K562 (cell line): ENCODE data around the gene PSD2.

Experiments used
- ZNF143 ChIP-seq: sonication (generic); formaldehyde crosslinking; IDR thresholded peaks from 2 replicates; pipeline ENCODE4 v1.9.0; 2022; ENCODE audit warnings: mild to moderate bottlenecking, missing genetic modification reagents
- TF ChIP-seq, protein P1 (sequence below), 2 experiments: fragments of 450-650 bp; IDR thresholded peaks; 2 replicates each; pipeline ENCODE4 v1.6.1; 2016
- TF ChIP-seq, protein P2 (sequence below), 3 experiments: IDR thresholded peaks in 2 of 3; conservative IDR thresholded peaks in 1 of 3; 2 replicates each; pipeline ENCODE4 v1.5.1; 2011 to 2012; ENCODE audit warnings: low read length in 3 of 3, mild to moderate bottlenecking in 3 of 3, control low read depth in 2 of 3, improper control_type of control experiment in 1 of 3, inconsistent platforms in 1 of 3, low read depth in 1 of 3, mixed read lengths in 1 of 3, moderate library complexity in 1 of 3; ENCODE audit not compliant: insufficient read depth in 2 of 3

DNA sequence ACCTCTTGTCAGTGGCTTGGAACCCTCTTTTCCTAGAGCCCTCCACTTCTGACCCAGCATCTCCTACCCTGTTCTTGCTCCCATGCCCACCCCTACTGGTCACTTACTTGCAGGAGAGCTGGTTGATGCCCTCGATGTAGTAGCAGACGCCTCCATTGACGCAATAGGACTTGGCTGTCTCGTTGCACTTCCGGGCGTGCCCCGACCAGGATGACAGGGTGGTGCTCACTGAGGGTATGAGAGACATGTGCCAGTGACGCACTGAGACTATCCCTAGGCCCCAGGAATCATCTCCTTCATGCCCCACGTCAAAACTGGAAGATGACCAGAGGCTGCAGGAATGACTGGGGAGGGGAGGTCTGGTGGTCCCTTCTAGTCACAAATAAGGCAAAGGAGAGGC lies 76.0 kb downstream of the PSD2 start:
- TF ChIP-seq, protein P1, sequence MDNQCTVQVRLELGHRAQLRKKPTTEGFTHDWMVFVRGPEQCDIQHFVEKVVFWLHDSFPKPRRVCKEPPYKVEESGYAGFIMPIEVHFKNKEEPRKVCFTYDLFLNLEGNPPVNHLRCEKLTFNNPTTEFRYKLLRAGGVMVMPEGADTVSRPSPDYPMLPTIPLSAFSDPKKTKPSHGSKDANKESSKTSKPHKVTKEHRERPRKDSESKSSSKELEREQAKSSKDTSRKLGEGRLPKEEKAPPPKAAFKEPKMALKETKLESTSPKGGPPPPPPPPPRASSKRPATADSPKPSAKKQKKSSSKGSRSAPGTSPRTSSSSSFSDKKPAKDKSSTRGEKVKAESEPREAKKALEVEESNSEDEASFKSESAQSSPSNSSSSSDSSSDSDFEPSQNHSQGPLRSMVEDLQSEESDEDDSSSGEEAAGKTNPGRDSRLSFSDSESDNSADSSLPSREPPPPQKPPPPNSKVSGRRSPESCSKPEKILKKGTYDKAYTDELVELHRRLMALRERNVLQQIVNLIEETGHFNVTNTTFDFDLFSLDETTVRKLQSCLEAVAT (IDR thresholded peaks at IDR 0.05) = no peak
- TF ChIP-seq, protein P2, sequence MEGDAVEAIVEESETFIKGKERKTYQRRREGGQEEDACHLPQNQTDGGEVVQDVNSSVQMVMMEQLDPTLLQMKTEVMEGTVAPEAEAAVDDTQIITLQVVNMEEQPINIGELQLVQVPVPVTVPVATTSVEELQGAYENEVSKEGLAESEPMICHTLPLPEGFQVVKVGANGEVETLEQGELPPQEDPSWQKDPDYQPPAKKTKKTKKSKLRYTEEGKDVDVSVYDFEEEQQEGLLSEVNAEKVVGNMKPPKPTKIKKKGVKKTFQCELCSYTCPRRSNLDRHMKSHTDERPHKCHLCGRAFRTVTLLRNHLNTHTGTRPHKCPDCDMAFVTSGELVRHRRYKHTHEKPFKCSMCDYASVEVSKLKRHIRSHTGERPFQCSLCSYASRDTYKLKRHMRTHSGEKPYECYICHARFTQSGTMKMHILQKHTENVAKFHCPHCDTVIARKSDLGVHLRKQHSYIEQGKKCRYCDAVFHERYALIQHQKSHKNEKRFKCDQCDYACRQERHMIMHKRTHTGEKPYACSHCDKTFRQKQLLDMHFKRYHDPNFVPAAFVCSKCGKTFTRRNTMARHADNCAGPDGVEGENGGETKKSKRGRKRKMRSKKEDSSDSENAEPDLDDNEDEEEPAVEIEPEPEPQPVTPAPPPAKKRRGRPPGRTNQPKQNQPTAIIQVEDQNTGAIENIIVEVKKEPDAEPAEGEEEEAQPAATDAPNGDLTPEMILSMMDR (IDR thresholded peaks at IDR 0.05 in 2 of 3, conservative IDR thresholded peaks at IDR 0.05 in 1 of 3; ENCODE audit: insufficient read depth in 2 of 3, low read depth in 1 of 3, low read length in 3 of 3) = no peak
- TF ChIP-seq ZNF143 = no peak
